ENCODE data around the gene RPL37. TPM values are rescaled to one million over a fixed set of nuclear protein-coding genes. Genes with fewer than 3 reads are reported as not detected.

The RPL37 gene
- total and polyA plus RNA-seq, 9 of the 15 experiments (the other 6 are each of a cell fraction or from before 2014, with no cell fraction given), result 2,342 to 7,963 (median 4,091) TPM

GRCh38 chr5:40834849-40835787, at the start of gene RPL37 (continued):
- TF ChIP-seq ZNF592 (IDR thresholded peaks at IDR 0.05) (peak; percentile 85), HNRNPL (IDR thresholded peaks at IDR 0.05; ENCODE audit: low read depth, low read length) (no peak), ZNF3 (CRISPR knock-in tag; IDR thresholded peaks at IDR 0.05) (peak; percentile 27; the same call in 1 of the 2 replicates), KLF13 (tag; IDR thresholded peaks at IDR 0.05; ENCODE audit: borderline replicate concordance, low read depth) (peak; percentile 84; the same call in 1 of the 2 replicates), E2F8 (IDR thresholded peaks at IDR 0.05; ENCODE audit: low read depth, partially characterized antibody) (peak; percentile 99), SMAD1 (IDR thresholded peaks at IDR 0.05; ENCODE audit: low read depth, low read length, partially characterized antibody) (peak; percentile 96), MED1 (CRISPR knock-in tag; IDR thresholded peaks at IDR 0.05; ENCODE audit: borderline replicate concordance) (no peak), TRIM24 (IDR thresholded peaks at IDR 0.05) (peak; percentile 20 to 100; a peak in 3 of 4 replicates), NUFIP1 (IDR thresholded peaks at IDR 0.05; ENCODE audit: partially characterized antibody) (peak; percentile 50), SAFB (IDR thresholded peaks at IDR 0.05; ENCODE audit: borderline replicate concordance, low read depth, low read length) (no peak), STAT5A (IDR thresholded peaks at IDR 0.05; ENCODE audit: borderline replicate concordance, low read length) (peak; percentile 56; the same call in 1 of the 2 replicates), POLR2G (IDR thresholded peaks at IDR 0.05; ENCODE audit: low read depth, low read length) (peak; percentile 99), BCOR (IDR thresholded peaks at IDR 0.05) (peak; percentile 84), SAP30 (IDR thresholded peaks at IDR 0.05; ENCODE audit: borderline replicate concordance, insufficient read depth, low read depth, low read length, poor library complexity, severe bottlenecking) (no peak), ZNF24 (IDR thresholded peaks at IDR 0.05) (peak; percentile 90), E2F1 (CRISPR knock-in tag; IDR thresholded peaks at IDR 0.05) (peak; percentile 84)
- TF ChIP-seq, protein P1, sequence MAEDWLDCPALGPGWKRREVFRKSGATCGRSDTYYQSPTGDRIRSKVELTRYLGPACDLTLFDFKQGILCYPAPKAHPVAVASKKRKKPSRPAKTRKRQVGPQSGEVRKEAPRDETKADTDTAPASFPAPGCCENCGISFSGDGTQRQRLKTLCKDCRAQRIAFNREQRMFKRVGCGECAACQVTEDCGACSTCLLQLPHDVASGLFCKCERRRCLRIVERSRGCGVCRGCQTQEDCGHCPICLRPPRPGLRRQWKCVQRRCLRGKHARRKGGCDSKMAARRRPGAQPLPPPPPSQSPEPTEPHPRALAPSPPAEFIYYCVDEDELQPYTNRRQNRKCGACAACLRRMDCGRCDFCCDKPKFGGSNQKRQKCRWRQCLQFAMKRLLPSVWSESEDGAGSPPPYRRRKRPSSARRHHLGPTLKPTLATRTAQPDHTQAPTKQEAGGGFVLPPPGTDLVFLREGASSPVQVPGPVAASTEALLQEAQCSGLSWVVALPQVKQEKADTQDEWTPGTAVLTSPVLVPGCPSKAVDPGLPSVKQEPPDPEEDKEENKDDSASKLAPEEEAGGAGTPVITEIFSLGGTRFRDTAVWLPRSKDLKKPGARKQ (CRISPR knock-in tag; IDR thresholded peaks at IDR 0.05), result no peak
